ENCODE data around the gene B9D1. TPM values are rescaled to one million over a fixed set of nuclear protein-coding genes. Genes with fewer than 3 reads are reported as not detected.

B9D1 gene
- total and polyA plus RNA-seq, 9 of the 15 experiments (the other 6 are each of a cell fraction or from before 2014, with no cell fraction given), result 8.9 to 28.0 (median 17.9) TPM

- Histone ChIP-seq H3K4me2 (ENCODE audit: insufficient read depth, low read length) (no peak overlapping the region), H4K20me1 (replicated peaks; ENCODE audit: control insufficient read depth, insufficient read depth, low read length) (no peaks in the 10 kb centered on the region), H2AFZ (ENCODE audit: low read depth, low read length) (no peak overlapping the region), H3K79me2 (ENCODE audit: control insufficient read depth, insufficient read depth, low read length) (no peaks in the 10 kb centered on the region), H3K4me3 (no peak overlapping the region), H3K9me1 (ENCODE audit: control insufficient read depth, insufficient read depth, low read length) (no peaks in the 10 kb centered on the region), H3K27ac (ENCODE audit: extremely low read depth, low read depth, low read length) (no peak overlapping the region), H3K9me3 (replicated peaks; ENCODE audit: control insufficient read depth, insufficient read depth, low read depth, low read length) (no peaks in the 10 kb centered on the region), H3K36me3 (ENCODE audit: control insufficient read depth, insufficient read depth, low read length) (no peaks in the 10 kb centered on the region), H3K27me3 (ENCODE audit: control insufficient read depth in 2 of 2, insufficient read depth in 2 of 2, low read length in 2 of 2) (peaks cover 2 to 21% of the 10 kb centered on the region in 2 experiments; a peak in 4 of 5 replicates), H3K9ac (ENCODE audit: insufficient read depth in 1 of 2, low read depth in 2 of 2, low read length in 2 of 2) (no peak overlapping the region), H3K4me1 (replicated peaks in 1 of 2; ENCODE audit: control insufficient read depth in 2 of 2, insufficient read depth in 2 of 2, low read length in 2 of 2) (no peaks in the 10 kb centered on the region; a peak in 1 of 5 replicates)
- BruUV-seq (replicated peaks), result no TSS peak
- no peak for ATAC-seq
- POLR2A ChIA-PET, result interaction anchor here (0.8 kb wide), 1 partner anchor 8 kb away, joined by 4 read pairs; no protein-coding TSS in a partner anchor
- intact Hi-C loops (cut with micrococcal nuclease), result no loop called here
- no peak for TF ChIP-seq ZMIZ1 (IDR thresholded peaks at IDR 0.05; ENCODE audit: low read depth in 2 of 2, low read length in 2 of 2)
- no peak for TF ChIP-seq SETDB1 (IDR thresholded peaks at IDR 0.05; ENCODE audit: low read length)
- TF ChIP-seq RREB1 (CRISPR knock-in tag; IDR thresholded peaks at IDR 0.05), result no peak
- TF ChIP-seq RBM25 (IDR thresholded peaks at IDR 0.05; ENCODE audit: low read depth, low read length, severe bottlenecking), result peak; percentile 81
- TF ChIP-seq KDM2B (CRISPR knock-in tag; IDR thresholded peaks at IDR 0.05), result no peak
- TF ChIP-seq BCOR (IDR thresholded peaks at IDR 0.05), result peak; percentile 44; the same call in 1 of the 2 replicates
- peak; percentile 56 for TF ChIP-seq ZFP36 (IDR thresholded peaks at IDR 0.05; ENCODE audit: low read depth, low read length, partially characterized antibody)
- no peak for TF ChIP-seq ZNF639 (CRISPR knock-in tag; conservative IDR thresholded peaks at IDR 0.05 in 1 of 2, IDR thresholded peaks at IDR 0.05 in 1 of 2)
- TF ChIP-seq BMI1 (IDR thresholded peaks at IDR 0.05; ENCODE audit: low read length), result no peak
- TF ChIP-seq HDGF (IDR thresholded peaks at IDR 0.05), result no peak
- no peak for TF ChIP-seq NR2F6 (CRISPR knock-in tag; IDR thresholded peaks at IDR 0.05)
- in situ Hi-C loops (cut with MboI), result no loop called here
- no peak for FAIRE-seq
- 43% methylated on average over 5 of the region's 5 CpGs for WGBS (ENCODE audit: insufficient coverage, low coverage, missing lambda C conversion rate)
- CTCF ChIA-PET (ENCODE audit: low intra/inter-chr PET ratio), result no interaction called here
- no peak for DNase-seq (ENCODE audit: extremely low read depth in 1 of 4, low spot score in 3 of 4)
Observed at GRCh38 chr17:19405114-19405513, 42.6 kb upstream of the B9D1 start.

Measured in K562 (cell line).